HepG2 (cell line): ENCODE results near the gene ZFR2. TPM values are rescaled to one million over a fixed set of nuclear protein-coding genes. Genes with fewer than 3 reads are reported as not detected.

ENCODE experiments used
- AKAP8 ChIP-seq: sonication (generic); formaldehyde crosslinking; IDR thresholded peaks from 2 replicates; pipeline ENCODE4 v1.5.1; 2020; ENCODE audit warnings: mild to moderate bottlenecking, missing genetic modification reagents
- ARID2 ChIP-seq: sonication (generic); formaldehyde crosslinking; IDR thresholded peaks from 2 replicates; pipeline ENCODE4 v1.8.1; 2022; ENCODE audit warnings: mild to moderate bottlenecking, missing genetic modification reagents, borderline replicate concordance
- CHD2 ChIP-seq: IDR thresholded peaks from 2 replicates; pipeline ENCODE4 v1.6.1; 2011; ENCODE audit warnings: low read depth, low read length, improper control_type of control experiment
- E2F2 ChIP-seq: sonication (generic); formaldehyde crosslinking; IDR thresholded peaks from 2 replicates; pipeline ENCODE4 v1.4.0; 2020; ENCODE audit warnings: missing genetic modification reagents, borderline replicate concordance
- FOXC1 ChIP-seq: sonication (generic); formaldehyde crosslinking; IDR thresholded peaks from 2 replicates; pipeline ENCODE4 v1.8.0; 2022; ENCODE audit warnings: mild to moderate bottlenecking, missing genetic modification reagents, borderline replicate concordance
- GTF3A ChIP-seq: sonication (generic); formaldehyde crosslinking; conservative IDR thresholded peaks from 2 replicates; pipeline ENCODE4 v1.4.0; 2020; ENCODE audit warnings: mild to moderate bottlenecking, missing genetic modification reagents
- HMG20B ChIP-seq: conservative IDR thresholded peaks from 2 replicates; pipeline ENCODE4 v1.6.1; 2016; ENCODE audit warnings: missing genetic modification reagents, missing compliant biosample characterization
- ISX ChIP-seq: sonication (generic); formaldehyde crosslinking; conservative IDR thresholded peaks from 2 replicates; pipeline ENCODE4 v1.5.0; 2020; ENCODE audit warnings: missing genetic modification reagents
- NBN ChIP-seq: fragments of 450-650 bp; conservative IDR thresholded peaks from 2 replicates; pipeline ENCODE4 v1.6.1; 2017
- ZBTB14 ChIP-seq: sonication (generic); formaldehyde crosslinking; IDR thresholded peaks from 2 replicates; pipeline ENCODE4 v1.4.0; 2020; ENCODE audit warnings: missing genetic modification reagents
- ZBTB42 ChIP-seq: sonication (generic); formaldehyde crosslinking; IDR thresholded peaks from 2 replicates; pipeline ENCODE4 v1.5.0; 2020; ENCODE audit warnings: mild to moderate bottlenecking, missing genetic modification reagents
- ZNF280D ChIP-seq: sonication (generic); formaldehyde crosslinking; IDR thresholded peaks from 2 replicates; pipeline ENCODE4 v1.5.1; 2020; ENCODE audit warnings: mild to moderate bottlenecking, missing genetic modification reagents
- ZNF639 ChIP-seq: conservative IDR thresholded peaks from 2 replicates; pipeline ENCODE4 v1.6.1; 2018; ENCODE audit warnings: missing genetic modification reagents
- ZNF713 ChIP-seq: sonication (generic); formaldehyde crosslinking; IDR thresholded peaks from 2 replicates; pipeline ENCODE4 v1.4.0; 2020; ENCODE audit warnings: mild to moderate bottlenecking, missing genetic modification reagents
- ZNF724P ChIP-seq: sonication (generic); formaldehyde crosslinking; IDR thresholded peaks from 2 replicates; pipeline ENCODE4 v1.8.0; 2022; ENCODE audit warnings: missing genetic modification reagents, borderline replicate concordance
- ZUFSP ChIP-seq: sonication (generic); formaldehyde crosslinking; IDR thresholded peaks from 2 replicates; pipeline ENCODE4 v1.9.0; 2021; ENCODE audit warnings: missing genetic modification reagents, mild to moderate bottlenecking, borderline replicate concordance
- polyA plus RNA-seq, 8 experiments: library from polyadenylated mRNA; depleted of rRNA in 3 of 8; stranded (reverse) in 7 of 8; unstranded in 1 of 8; fragments of >200 nt; fragmentation: Illumina TruSeq in 4 of 8; extraction: Trizol in 4 of 8; gene quantifications; 2 replicates each; pipeline versions ENCODE4 v1.2.1 to v1.2.3, GENCODE V29; 2011 to 2016; ENCODE audit warnings: low read depth in 4 of 8, missing spikeins in 1 of 8, mixed read lengths in 1 of 8; ENCODE audit not compliant: insufficient read depth in 1 of 8
- total RNA-seq, 5 experiments: library from RNA; depleted of rRNA; stranded (reverse); fragments of >200 nt; fragmentation: Illumina TruSeq; extraction: Trizol; gene quantifications; 2 replicates each; pipeline ENCODE4 v1.2.3, GENCODE V29; 2016; ENCODE audit warnings: low read depth in 1 of 5

ZFR2 gene
- total and polyA plus RNA-seq, 2 of the 13 experiments (the other 11 are each of a cell fraction or from before 2014, with no cell fraction given) = 0.37 to 0.69 TPM

GRCh38 chr19:3762501-3763459 lies 106.1 kb downstream of the ZFR2 start, which contains the start of gene MRPL54 (continued):
- 0 out of 2 replicates have a peak, but pooled peaks have one; percentile 37 for TF ChIP-seq ARID2 (CRISPR knock-in tag)
- no peak for TF ChIP-seq AKAP8 (CRISPR knock-in tag)
- TF ChIP-seq ISX (CRISPR knock-in tag) = no peak
- no peak for TF ChIP-seq CHD2
- TF ChIP-seq ZNF713 (CRISPR knock-in tag) = no peak
- no peak; the same call in 1 of the 2 replicates for TF ChIP-seq ZNF639
- no peak for TF ChIP-seq GTF3A
- 0 out of 2 replicates have a peak, but pooled peaks have one; percentile 17 for TF ChIP-seq HMG20B (CRISPR knock-in tag)
- no peak for TF ChIP-seq ZNF280D (CRISPR knock-in tag)
- TF ChIP-seq ZBTB14 (CRISPR knock-in tag) = no peak
- TF ChIP-seq ZNF724P = no peak
- TF ChIP-seq ZUFSP (CRISPR knock-in tag) = no peak
- no peak for TF ChIP-seq E2F2 (CRISPR knock-in tag)
- TF ChIP-seq NBN = no peak
- peak; percentile 34 for TF ChIP-seq FOXC1 (CRISPR knock-in tag)
- no peak for TF ChIP-seq ZBTB42 (CRISPR knock-in tag)
